CD4-positive, alpha-beta T cell treated with Interferon gamma for 1 hour (primary cell): ENCODE data around the gene MORN4.
A peak's percentile ranks its signal among the peaks of the same experiment; 100 is the strongest.
"Not testable (repeated sequence)": the region's sequence is repeated elsewhere in the genome, so short reads cannot be mapped to it uniquely, and the experiment has no call there.

ENCODE experiments used
- DNase-seq: peaks from one replicate; pipeline ENCODE4 v3.0.0-alpha.2; 2020

The MORN4 gene

DNA sequence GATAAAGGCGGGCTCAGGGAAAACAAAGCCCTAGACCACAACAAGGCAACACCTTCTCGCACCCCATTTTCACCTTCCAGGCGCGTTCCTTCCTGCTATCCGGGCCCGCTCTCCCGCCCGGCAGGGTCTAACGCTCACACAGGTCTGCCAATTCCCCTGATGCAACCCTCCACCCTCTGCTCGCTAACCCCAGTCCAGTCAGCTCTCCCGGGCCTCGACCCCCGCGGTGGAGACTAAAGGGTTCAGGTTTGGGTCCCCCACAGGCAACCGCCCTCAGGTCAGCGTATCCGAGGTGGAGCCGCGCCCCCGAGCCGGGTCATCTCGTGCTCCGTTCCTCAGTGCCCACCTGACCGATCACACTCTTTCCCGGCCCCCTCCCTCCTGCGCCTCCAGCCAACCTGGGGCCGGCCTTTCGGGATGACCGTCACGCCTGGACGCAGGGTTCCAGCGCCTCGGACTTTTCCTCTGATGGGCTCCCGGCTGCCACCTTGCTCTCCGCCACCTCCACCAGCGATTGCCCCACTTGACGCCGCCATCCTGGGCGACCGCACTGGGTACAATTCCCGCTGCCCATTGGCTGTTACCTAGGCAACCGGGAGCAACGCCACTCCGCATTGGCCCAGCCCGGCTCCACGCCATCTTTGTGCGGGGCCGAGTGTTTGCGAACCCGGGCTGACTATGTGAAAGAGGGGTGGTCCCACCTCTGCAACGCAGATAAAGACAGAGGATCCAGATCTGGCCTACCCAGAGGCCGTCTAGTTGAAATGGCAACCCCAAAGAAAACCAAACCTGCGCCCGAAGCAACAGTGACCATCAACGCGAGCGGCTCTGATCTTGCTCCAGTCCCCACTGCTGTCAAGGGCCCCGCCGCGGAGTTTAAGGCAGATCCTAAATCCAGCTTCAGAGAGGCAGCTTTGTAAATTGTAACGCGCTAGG, at the start of gene MORN4:
TSS of gene MORN4 (minus strand) at position 552 of the 936 bp plus-strand sequence. CDS start 13,847 bp downstream, outside the sequence.
- peak; percentile 92 for DNase-seq

DNA sequence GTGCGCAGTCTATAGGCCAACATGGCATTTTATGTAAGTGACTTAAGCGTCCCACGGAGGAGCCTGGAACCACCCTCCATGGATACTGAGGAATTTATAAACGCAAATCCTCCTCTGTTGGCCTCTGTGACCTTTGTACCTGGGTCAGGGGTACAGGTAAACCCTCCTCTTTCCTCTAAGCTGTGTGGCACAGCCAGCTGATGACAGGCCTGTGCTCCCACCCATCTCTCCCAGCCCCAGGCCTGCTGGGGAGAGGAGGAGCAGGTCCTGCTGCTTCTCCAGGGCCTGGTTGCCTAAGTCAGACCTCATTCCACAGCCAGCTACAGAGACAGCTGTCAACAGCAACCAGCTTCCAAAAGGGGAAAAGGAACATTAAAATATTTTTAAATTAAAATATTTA, 48.7 kb upstream of the MORN4 start:
- DNase-seq = no peak

DNA sequence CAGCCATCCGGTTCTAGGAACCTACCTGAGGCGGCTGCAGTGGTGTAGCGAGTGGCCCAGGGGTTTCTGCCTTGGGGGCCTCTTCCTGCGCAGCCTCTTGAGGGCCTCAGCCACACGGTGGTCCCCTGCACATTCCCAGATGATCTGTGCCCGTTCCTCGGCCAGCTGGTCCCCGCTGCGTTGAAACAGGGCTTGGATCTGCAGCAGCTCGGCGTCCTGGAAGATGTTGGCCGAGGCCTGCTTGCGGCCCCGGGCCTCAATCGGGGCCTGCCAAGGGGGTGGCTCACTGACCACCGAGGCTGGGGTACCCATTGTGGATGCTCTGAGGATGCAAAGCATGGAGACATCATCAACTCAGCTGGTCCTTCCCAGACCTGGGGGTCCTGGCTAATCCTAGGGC, 46.3 kb upstream of the MORN4 start:
- no peak for DNase-seq

DNA sequence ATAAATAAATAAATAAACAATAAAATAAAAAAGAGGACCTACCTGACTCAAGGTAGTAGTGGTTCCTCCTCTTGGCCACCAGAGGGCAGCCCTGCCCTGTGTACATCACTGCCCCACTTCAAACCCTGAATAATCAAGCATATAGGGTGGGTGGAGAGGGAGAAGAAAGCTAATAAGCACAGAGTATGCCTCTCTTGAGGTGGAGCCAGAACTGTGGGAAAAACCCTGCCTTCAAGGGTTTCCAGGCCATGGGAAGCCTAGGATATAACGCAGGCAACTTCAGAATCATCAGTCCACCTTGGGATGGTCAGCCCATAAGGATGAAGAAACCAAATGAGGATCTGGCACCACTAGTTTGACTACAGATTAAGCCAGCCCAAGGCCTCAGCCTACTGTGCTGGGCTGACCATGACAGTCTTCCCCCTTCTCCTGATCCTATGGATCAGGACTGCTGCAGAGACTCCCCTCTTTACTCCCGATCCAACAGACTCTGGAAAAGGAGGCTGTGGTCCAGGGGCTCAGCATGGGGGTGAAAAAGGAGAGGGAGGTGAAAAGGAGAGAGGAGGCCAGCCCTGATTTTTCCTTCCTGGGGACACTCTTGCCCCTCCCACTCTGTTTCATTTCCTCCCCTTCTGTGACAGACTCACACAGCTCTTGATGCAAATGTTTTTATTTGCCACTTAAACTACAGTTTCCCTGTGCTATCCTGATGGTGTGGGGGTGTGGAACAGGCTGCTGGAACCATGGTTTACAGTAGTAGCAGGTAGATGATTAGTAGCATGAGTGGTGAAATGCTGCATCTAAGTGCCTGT, 43.7 kb upstream of the MORN4 start:
- peak; percentile 55 for DNase-seq

DNA sequence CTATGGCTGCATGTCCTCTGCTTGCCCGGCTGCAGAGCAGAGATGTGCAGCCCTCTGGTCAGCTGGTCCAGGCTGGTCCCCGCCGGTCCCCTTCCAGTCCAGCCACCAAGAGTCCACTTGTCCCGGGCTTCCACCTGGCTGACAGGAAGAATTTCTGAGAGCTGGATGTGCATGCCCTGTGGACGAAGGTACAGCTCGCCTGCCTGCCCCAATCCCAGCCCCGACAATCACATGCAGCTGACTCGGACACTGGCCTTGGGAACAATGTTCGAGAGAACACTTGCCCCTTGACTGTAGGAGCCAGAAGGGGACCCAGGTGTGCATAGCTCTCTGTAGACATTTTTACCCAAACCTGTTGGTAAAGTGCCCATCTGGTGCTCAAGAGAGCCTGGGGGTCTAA, 41.9 kb upstream of the MORN4 start:
- DNase-seq = no peak

DNA sequence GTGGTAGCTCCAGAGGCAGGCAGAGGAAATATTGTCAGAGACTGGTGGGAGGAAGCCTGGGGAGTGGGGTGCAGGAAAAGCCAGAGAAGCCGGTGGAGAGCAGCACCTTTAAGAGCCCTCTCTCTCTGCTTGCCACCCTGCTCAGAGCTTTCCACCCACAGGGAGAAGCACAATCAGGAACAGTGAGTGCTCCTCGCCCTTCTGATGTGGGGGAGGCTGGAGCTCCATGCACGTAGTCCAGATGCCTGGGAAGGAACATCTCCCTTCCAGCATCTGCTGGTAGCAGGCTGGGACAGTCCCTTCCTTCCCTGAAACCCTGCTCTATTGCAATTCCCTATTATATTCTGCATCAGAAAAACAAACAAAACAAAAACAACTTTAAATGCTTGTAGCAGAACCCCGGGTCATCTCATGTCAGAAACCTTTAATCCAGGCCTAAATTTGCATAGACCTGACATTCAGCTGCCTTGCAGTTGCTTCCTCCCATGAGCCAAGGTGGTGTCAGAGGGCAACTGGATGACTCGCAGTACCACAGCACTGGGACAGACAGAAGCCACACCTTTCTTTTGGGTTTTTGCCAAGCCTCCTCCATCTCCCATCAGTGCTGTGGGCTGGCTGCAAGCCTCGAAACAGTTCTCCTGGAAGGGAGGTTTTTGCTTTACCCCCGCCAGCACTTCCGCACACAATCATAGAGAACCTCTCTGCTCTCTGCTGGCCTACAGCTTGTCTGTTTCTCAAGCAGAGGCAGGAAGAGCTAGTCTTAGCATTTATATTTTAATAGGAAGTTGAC, 40.6 kb upstream of the MORN4 start:
- DNase-seq = no peak

DNA sequence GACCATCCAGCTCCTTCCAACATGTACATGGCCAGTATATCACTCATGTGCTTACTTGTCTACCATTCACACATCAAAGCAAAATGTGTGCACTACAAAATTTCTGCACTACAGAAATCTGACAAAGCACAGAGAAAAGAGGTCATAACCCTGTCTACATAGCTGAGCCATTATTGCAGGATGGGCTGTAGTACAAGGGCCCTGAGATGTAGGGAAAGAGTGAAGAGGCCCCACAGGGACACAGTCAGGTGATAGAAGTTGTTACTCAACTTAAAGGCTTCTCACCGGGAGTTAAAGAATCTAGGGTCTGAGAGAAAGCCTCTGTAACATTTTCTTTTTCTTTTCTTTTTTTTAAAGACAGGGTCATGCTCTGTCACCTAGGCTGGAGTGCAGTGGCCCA, 36.3 kb upstream of the MORN4 start:
- no peak for DNase-seq

DNA sequence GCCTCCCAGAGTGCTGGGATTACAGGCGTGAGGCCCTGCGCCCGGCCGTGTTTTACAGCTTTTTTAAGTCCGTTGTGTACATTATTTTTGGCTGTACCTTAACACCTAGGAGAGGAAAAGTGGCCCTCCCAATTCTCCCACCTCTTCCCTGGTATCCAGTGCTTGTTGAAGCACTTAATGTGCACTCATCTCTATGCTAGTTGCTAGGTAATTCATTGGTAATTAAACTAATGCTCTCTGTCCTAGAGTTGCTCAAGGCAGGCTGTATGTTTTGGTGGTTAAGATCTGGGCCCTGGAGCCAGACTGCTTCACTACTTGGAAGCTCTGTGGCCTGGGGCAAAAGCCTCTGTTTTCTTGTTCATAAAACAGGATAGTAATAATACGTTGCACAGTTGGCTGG, 34.2 kb upstream of the MORN4 start:
- no peak for DNase-seq

DNA sequence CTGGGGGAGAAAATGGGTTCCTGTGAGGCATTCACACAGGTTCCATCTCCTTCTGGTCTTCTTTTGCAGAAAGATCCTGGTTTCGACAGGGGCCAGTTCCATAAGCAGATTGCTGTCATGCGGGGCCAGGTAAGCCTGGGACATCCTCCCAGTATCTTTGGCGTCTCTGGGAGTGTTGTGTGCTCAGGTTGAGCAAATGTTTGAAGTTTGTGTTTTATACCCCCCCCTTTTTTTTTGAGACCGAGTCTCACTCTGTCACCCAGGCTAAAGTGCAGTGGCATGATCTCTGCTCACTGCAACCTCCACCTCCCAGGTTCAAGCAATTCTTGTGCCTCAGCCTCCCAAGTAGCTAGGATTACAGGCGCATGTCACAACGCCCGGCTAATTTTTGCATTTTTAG, 33.7 kb upstream of the MORN4 start:
- no peak for DNase-seq

DNA sequence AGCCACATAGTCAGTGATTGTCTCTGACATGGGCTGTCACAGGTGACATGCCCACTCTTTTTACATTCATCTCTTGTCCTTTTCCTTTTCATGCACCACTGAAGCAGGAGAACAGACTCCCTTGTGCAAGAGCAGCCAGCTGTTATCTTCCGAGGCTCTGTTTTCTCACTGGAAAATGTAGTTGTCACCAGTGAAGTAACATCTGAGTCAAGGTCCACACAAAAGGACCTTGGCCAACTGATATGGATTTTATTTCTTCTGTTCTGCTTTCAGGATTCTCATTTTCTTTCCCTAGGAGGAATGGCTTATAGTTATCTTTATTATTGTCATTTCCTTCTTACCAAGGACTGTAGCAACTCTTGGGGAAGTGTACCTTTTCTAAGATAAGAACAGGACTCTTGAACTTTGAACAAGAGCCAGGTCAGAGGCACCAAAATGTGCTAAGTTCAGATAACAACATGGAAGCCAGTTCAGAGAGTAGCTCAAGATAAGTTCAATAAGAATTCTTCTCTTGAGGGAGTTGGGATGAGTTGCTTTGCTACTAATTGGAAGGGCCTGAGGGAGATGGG, 31.1 kb upstream of the MORN4 start:
- DNase-seq = no peak

DNA sequence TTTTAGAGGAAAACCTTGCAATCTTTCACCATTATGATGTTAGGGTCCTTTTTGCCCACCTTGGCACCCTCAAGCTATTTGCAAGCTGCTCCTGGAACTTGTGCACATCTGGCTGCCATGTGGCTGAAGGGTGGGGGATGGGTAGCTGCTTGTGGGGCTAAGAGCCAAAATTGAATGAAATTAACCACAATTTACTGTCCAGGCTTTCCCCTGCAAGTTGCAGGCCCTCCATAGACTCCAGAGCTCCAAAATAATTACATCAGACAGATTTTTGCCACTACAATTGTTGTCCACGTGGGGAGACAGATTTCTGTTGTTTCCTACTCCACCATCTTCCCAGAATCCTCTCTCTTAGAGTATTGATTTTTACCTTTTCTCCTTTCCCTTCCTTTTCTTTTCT, 26.3 kb upstream of the MORN4 start:
- no peak for DNase-seq

DNA sequence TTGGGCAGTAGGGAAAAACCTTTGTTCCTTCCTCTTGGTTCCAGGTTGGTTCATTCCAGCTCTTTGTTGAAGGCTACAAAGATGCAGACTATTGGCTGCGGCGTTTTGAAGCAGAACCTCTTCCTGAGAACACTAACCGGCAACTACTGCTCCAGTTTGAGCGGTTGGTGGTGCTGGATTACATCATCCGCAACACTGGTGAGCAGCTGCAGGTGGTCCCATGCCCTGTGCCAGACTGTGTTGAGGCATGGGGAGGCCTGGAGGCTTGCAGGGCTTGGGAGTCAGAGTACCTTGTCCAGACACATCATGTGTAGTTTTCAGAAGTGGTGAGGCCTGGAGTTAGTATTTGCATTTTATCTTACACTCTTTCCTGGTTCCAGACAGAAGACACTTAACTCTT, 23.5 kb upstream of the MORN4 start:
- no peak for DNase-seq

DNA sequence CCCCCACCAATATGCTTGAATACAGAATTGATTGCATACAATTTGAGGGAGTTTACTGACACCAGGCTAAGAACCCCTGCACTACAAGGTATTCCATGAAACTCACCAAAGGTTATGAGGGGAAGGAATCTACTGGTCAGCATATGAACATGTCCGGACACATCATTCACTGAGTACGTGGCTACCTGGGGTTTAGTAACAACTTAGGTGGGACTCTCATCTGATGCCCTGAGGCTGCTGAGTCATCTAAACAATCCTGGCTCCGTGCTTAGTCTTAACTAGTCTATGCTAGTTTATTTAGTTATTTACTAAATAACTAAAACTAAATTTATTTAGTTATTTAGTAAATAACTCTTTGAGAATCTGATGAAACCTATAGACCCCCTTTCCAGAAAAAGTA, 18.5 kb upstream of the MORN4 start:
- no peak for DNase-seq

DNA sequence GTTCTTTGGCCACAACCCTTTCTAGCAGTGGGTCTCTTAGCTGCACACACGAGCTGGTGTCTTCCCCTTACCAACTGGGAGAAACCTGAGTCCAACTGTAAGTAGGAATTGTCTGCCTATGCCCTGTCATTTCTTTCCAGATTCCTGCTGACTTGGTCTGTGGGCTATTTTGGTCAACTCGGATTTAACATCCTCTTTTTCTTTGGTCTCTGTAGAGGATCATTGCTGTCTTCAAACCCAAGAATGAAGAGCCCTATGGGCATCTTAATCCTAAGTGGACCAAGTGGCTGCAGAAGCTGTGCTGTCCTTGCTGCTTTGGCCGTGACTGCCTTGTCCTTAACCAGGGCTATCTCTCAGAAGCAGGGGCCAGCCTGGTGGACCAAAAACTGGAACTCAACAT, 17.4 kb upstream of the MORN4 start:
- DNase-seq = no peak

DNA sequence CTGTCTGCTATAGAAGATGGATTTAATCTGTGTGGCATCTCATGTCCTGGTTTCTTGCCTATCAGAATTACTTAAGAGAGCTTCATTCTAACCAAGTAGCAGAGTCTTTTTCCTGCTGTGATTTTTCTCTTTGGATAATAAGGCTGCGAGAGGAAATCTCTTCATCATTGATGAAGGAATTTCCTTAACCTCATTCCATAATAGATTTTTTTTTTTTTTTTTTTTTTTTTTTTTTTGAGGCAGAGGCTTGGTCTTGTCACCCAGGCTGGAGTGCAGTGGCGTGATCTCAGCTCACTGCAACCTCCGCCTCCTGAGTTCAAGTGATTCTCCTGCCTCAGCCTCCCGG, 16.1 kb upstream of the MORN4 start:
- DNase-seq = not testable (repeated sequence)

DNA sequence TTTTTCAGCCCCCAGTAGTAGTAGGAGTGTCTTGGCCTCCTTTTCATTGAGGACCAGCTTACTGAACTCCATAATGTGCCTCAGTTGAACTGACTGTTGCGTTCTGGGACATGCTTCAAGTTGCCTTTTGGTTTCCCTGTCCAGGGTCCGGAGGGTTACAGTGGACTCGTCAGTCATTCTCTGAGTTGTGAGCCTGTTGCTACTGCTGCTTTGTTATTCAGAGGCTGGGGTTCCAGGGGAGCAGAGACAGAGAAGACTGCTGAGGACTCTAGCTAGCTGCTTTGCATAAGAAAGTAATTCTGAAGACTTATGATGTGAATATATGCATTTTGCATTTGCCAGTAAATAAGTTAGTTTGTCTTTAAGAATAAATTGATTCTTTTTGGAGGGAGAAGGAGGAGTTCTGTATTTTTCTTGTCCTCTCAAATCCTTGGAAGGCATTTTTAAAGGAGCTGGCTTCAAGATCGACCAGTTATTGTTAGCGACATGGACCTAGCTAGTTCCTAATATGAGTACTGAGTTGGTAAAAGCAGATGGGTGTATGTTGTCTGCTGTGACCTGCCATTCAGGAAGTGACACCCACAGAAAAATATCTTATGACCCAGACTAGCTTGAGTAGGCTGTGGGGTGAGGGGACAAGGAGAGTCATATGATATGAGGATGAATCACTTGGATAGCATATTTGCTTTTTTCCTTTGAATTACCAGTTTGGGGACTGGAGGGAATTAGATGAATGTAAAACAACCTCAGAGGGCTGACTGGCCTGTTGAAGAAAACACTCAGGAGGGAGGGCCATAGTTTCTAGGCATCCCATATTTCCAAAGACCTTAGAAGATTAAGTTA, 15.5 kb upstream of the MORN4 start:
- peak; percentile 58 for DNase-seq

DNA sequence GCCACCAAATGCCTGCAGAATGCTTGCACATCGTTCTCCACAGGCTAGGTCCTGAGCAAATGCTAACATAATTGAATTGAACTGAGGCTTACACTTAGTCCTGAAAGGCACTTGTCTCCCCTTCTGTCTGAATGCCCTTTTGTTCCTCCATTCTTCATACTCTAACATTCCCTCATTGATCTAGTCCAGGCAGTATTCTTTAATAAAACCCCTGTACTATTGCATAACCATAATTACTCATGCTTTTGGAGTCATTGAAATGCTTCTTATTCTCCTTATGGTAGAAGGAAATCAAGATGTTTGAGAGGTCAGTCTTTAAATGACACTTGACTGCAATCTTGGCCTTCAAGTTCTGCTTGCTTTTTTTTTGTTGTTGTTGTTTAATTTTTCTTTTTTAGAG, 14.3 kb upstream of the MORN4 start:
- DNase-seq = no peak

DNA sequence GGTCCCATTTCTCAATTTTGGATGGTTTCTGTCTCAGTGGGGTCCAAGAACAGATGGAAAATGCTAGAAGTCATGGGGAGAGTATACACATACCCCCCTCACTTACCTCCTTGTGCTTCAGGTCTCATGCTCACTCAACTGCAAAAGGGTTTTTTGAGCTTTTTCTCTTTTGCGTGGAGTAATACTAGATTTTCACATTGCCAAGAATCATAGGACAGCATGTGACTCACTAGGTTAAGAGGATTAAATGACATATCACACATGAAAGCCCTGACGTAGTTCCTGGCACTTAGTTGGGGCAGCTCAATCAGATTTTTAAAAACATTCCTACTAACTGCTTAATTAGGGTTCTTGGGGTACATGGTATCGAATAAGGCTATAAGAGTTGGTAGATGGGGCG, 11.6 kb upstream of the MORN4 start:
- DNase-seq = no peak

DNA sequence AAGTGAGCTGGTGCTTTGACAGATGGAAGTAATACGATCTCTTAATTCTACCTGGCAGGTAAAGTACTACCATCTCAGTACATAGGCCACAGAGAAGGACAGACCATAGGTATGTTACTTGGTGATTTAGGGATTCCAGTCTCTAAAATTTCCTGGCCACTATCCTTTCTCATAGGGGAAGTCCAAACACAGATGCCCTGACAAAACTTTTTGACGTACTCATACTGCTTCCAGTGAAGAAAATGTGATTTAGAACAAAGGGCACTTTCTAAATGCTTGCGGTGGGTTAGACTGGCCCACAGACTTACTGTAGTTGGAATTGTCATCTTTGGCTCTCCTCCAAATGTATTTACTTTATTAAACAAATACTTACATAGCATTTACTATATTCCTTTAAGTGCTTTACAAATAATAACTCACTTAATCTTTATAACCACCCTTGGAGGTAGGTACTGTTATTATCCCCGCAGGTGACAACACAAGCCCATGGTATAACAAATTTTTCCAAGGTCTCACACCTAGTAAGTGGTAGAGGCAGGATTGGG, 10.2 kb upstream of the MORN4 start:
- DNase-seq = no peak

DNA sequence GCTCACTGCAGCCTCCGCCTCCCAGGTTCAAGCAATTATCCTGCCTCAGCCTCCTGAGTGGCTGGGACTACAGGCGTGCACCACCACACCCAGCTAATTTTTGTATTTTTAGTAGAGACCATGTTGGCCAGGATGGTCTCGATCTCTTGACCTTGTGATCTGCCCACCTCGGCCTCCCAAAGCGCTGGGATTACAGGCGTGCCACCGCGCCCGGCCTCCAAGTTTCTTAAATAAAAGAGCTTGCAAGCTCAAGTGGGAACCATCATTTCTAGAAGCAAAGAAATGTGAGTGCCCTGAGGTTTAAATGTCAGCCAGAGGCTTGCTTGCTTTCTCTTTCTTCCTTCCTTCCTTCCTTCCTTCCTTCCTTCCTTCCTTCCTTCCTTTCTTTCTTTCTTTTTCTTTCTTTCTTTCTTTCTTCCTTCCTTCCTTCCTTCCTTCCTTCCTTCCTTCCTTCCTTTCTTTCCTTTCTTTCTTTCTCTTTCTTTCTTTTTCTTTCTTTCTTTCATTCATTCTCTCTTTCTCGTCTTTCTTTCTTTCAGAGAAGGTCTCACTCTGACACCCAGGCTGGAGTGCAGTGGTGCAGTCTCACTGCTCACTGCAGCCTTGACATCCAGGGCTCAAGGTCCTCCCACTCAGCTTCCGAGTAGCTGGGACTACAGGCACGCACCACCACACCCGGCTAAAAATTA, 9.3 kb upstream of the MORN4 start:
- DNase-seq = not testable (repeated sequence)
